IPS-NIHi11 (cell line): ENCODE measurements around the gene ZBTB44.
"Not testable (repeated sequence)": the region's sequence is repeated elsewhere in the genome, so short reads cannot be mapped to it uniquely, and the experiment has no call there.

ENCODE experiments used
- DNase-seq: peaks from one replicate; pipeline ENCODE4 v3.0.0; 2012; ENCODE audit warnings: mixed read lengths, low spot score

Gene ZBTB44

DNA sequence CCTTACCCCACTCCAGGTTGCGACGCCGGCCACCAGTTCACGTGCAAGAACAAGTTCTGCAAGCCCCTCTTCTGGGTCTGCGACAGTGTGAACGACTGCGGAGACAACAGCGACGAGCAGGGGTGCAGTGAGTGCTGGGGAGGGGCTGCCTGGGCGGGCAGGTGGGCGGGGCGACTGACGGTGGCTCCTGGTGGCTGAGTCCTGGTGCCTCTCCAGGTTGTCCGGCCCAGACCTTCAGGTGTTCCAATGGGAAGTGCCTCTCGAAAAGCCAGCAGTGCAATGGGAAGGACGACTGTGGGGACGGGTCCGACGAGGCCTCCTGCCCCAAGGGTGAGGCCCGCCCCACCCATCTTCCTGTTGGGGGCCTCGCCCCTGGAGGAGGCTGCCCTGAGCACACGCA, 116.4 kb downstream of the ZBTB44 start:
- peak; percentile 39 for DNase-seq

DNA sequence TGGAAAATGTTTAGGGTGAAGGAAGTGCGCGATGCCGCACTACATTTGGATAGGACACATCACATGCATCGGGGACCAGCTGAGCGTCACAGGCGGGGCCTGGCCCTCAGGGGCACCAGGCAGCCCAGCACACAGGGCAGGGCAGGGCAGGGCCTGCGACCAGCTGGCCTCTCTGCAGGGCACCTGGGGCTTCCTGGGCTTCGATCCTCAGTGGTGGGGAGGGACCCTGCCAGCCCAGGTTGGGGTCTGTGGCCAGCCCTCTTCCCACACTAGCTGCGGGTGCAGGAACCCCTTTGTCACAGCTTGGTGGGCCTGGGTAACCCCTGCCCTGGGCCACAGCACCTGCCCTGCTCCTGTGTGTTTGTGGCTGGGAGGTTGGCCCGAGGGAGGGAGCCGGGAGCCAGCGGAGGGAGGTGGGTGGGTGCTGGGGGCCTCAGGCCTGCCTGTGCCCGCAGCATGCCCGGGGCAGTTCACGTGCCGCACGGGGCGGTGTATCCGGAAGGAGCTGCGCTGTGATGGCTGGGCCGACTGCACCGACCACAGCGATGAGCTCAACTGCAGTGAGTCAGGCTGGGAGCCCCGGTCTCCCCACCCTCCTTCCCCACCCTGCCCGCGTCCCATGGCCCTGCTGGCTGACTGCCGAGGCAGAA, 117.2 kb downstream of the ZBTB44 start:
- no peak for DNase-seq

DNA sequence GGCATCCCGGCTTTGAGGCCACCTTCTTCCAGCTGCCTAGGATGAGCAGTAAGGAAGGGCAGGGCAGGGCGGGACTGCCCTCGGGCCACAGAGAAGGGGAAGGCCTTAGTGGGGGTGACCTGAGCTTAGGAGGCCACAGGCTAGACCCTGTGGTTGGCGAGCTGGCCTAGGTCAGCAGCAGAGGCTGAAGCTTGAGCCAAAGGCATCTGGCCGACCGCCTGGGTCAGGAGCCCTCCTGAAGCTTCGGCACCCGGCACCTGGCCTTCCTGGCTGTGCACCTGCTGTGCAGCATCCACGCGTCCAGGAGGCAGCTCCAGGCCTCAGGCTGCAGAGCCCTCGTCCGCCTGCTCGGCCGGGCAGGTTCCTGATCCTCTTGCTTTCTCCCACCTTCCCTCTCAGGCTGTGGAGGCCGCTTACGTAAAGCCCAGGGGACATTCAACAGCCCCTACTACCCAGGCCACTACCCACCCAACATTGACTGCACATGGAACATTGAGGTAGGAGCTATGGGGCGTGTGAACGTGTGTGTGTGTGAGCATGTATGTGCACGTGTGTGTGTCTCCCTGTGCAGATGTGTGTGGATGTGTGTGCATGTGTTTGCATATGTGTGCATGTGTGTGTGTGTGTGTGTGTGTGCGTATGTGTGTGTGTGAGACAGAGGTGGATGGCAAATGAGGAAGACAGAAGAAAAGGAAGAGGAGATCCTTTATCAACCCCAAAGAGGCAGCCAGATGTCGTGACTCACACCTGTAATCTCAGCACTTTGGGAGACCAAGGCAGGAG, 120.3 kb downstream of the ZBTB44 start:
- DNase-seq, result no peak

DNA sequence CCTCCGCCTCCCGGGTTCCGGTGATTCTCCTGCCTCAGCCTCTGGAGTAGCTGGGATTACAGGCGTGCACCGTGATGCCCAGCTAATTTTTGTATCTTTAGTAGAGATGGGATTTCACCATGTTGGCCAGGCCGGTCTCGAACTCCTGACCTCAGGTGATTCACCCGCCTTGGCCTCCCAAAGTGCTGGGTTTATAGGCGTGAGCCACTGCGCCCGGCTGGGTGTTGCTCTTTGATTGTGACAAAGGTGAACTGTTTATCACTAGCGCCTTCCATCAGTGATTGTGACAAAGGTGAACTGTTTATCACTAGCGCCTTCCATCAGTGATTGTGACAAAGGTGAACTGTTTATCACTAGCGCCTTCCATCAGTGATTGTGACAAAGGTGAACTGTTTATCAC, 121.2 kb downstream of the ZBTB44 start:
- DNase-seq, result not testable (repeated sequence)

DNA sequence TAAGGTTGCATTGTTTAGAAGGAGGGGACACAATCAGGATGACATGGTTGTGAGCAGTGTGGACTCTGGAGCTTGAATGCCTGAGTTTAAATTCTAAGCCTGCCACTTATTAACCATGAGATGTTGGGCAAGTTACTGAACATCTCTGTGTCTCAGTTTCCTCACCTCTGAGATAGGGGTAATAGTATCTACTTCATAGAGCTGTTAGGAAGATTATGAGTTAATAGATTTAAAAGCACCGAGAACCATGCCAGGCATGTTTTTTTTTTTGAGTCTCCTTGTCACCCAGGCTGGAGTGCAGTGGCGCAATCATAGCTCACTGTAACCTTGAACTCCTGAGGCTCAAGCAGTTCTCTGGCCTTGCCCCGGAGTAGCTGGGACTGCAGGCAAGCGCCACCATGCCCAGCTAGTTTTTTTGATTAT, 121.9 kb downstream of the ZBTB44 start:
- DNase-seq, result no peak

DNA sequence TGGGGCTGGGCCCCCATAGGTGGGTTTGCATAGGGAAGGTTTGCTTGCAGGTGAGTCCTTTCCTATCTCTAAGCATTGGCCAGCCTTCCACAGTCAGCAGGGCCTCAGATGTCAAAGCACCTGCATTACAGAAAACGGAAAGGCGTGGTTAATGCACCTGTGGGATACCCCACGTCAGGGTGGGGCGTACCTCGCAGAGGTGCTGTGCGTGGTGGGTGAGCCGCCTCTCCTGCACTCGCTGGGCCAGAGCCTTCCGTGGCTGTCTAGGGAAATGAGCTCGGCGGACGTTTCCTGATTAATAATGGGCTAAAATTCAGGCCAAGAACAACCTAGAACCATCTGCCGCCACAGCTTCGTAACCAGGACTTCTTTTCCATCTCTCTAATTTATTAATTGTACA, 122.8 kb downstream of the ZBTB44 start:
- DNase-seq, result no peak

DNA sequence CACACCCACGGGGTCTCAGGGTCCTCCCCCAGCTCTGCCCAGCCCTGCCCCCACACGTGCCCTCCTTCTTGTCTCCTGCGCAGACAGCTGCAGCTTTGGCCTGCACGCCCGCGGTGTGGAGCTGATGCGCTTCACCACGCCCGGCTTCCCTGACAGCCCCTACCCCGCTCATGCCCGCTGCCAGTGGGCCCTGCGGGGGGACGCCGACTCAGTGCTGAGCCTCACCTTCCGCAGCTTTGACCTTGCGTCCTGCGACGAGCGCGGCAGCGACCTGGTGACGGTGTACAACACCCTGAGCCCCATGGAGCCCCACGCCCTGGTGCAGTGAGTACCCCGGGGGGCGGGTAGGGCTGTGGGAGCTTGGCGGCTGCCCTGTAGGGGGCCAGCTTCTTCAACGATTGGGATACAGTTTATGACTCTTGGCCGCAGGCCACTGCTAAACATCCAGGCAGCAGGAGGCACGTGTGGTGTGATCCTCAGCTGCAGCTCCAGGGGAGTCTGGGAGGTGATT, 124.3 kb downstream of the ZBTB44 start:
- no peak for DNase-seq

DNA sequence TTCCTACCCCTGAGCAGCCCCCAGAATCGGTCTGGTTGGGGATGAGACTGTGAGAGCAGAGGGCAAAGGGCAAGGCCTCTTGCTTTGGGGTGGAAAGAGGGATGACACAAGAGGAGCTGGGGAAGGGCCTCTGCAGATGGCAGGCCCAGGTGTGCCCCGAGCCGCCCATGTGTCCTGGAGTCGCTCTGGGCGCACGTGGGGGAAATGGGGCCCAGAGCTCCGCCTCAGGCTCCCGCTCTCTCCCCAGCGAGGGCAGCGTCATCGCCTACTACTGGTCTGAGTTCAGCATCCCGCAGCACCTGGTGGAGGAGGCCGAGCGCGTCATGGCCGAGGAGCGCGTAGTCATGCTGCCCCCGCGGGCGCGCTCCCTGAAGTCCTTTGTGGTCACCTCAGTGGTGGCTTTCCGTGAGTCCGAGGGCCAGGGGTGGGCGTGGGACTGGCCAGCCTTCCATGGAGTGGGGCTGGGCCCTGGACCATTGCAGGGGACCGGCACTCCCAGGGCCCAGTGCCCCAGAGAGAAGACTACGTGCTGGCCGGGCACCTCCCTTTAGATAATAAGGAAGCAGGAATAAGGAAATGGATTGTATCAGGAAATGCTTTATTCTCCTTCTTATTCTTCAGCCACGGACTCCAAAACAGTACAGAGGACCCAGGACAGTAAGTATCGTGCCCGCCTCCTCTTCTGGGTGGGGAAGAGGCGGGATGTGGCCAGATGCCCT, 125.1 kb downstream of the ZBTB44 start:
- DNase-seq, result peak; percentile 43

DNA sequence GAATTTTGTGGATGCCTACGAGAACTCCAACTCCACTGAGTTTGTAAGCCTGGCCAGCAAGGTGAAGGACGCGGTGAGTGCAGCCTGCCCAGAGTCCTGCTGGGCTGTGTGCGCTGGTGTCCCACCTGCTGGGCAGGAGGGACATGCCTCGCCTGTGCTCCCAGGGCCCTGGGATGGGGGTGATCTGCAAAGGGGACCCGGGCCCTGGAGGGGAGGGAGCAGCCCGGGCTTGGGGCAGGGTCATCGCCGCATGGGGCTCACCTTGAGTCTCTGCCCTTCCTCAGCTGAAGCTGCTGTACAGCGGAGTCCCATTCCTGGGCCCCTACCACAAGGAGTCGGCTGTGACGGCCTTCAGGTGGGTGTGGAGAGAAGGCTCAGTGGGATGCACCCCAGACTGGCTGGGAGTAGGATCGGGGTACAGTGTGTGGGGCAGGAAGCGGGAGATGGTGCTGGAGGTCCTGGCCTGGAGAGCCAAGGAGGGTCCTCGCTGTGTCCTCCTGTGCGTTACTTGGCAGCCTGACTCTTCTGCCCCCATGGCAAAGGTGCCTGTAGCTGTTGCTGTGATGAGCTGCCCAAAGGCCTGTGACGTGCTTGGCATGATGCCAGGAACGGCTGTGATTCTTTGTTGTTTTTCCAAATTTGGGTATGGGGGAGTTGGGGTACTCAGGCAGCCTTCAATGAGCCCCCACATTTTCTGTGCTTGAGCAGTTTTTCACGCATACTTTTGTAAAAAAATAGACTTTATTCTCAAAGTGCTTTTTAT, 126.0 kb downstream of the ZBTB44 start:
- no peak for DNase-seq

DNA sequence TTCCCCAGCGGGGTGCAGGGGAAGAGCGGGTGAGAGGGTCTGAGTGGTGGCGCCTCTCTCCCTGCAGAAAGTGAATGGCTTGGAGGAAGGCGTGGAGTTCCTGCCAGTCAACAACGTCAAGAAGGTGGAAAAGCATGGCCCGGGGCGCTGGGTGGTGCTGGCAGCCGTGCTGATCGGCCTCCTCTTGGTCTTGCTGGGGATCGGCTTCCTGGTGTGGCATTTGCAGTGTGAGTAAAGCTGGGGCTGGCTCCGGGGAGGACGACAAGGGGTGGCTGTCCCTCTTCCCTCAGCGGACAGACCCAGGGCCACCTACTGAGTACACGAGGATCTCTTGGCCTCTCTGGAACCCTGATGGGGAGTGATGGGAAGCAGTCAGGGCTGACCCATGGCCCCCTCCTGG, 126.7 kb downstream of the ZBTB44 start:
- no peak for DNase-seq

DNA sequence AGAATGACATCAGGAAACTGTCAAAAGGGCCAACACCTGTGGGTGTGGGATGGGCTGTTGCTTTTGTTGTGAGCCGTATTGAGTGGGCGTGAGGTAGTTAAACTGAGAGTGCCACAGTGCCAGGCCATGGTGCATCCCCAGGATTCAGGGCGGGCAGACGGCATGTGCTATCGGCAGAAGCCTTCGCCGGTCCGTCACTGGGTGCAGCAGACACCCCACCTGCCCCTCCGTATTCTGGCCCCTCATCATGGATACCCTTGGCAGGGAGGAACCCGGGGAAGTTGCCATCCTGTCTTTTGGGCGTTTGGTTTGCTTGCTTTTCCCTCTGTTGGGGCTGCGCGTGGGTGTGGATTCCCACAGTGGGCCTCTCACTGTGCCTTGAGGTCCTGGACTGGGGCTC, 127.6 kb downstream of the ZBTB44 start:
- DNase-seq, result no peak

DNA sequence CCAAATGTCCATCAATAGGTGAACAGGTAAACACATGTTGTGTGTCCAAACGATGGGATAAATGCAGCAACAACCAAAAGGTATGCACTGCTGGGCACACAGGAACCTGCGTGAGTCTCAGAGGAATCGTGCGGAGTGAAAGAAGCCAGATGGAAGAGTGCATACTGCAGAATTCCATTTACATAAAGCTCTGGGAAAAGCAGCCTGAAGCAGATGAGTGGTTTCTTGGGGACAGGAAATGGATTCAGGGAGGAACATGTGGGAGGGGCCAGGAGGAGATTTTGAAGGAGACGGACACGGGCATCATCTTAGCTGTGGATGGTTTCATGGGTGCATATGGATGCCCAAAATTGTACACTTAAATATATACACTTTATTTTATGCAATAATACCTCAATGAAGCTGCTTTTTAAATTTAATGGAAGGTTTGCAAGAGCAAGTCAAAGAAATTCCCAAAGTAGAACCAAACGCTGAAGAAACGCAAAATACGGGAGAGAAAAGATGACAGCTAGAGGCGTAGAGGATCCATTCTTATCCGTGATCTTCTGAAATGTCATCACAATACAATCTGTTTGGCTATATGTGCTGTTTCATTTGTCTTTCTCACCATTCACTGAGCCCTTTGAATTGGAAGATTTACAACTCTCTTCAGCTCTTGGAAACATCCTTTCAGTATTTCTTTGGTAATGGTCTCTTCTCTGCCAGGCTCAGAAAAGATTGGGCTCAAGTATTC, 130.7 kb downstream of the ZBTB44 start:
- DNase-seq, result no peak

DNA sequence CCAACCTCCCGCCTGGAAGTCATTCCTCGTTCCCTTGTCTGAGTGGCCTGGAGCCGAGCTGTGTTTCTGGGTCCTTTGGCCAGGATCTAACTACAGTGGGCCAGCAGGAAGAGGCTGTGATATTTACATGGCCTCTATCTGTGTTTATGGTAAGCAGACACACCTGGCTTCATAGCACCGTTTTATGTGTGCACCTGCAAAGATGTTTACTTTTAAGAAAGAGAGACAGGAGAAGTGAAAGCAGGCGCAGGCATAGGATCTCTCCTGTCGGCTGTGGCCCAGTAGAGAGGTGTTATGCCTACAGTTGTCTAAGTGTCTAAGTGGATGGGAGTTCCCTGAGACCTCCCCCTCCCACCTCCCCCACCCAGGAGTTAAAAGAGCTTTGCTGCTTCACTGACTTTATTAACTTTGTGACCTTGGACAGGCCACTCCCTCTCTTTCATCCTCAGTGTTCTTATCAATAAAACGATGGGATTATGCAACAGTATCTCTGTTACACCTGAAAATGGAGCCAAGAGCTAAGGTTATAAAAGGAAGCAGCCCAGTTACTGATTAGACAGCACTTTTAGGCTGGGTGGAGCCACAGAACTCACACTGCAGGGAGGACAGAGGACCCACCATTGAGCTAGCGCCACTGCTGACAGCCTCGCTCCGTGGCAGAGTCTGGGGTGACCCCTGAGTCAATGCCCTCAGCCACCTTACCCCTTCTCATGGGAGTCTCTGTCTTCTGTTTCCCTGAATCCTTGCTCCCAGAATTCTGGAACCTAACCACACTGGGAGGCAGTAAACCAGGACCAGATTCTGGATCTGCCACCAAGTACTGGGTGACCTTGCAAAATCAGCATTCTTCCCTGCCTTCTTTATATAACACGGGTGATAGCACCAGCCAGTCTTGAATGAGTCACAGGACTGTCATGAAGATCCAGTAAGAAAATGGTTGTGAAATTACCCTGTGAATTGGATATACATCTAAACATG, 133.1 kb downstream of the ZBTB44 start:
- DNase-seq, result no peak

DNA sequence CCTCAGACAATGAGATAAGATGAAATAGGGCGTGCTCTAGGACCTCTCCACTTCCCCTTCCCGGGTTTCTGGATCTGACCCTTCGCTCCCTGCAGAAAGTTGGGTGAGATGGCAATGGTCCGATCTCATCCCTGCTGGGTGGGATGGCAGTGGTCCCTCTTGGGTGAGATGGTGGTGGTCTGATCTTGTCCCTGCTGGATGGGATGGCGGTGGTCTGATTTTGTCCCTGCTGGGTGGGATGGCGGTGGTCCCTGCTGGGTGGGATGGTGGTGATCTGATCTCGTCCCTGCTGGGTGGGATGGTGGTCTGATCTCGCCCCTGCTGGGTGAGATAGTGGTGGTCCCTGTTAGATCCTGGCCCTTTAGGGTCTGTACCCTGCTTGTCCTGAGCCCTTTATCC, 133.8 kb downstream of the ZBTB44 start:
- no peak for DNase-seq

DNA sequence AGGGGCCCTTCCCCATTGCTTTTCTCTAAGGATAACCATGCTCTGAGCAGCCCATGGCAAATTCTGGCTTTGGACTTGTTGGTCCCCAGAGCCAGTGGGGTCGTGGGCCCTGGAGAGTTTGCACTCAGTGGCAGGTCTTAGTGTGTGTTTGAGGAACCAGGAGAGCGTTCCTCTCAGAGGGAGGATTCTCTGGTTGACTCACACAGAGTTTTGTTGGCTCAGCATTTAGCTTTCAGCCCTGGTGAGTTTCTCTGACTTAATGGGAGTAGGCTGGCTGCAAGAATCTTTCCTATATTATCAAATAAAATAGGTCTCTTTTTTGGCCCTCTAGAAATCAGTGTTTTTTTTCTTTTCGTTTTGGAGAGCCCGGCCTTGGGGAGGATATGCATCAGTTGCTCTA, 134.2 kb downstream of the ZBTB44 start:
- DNase-seq, result no peak

DNA sequence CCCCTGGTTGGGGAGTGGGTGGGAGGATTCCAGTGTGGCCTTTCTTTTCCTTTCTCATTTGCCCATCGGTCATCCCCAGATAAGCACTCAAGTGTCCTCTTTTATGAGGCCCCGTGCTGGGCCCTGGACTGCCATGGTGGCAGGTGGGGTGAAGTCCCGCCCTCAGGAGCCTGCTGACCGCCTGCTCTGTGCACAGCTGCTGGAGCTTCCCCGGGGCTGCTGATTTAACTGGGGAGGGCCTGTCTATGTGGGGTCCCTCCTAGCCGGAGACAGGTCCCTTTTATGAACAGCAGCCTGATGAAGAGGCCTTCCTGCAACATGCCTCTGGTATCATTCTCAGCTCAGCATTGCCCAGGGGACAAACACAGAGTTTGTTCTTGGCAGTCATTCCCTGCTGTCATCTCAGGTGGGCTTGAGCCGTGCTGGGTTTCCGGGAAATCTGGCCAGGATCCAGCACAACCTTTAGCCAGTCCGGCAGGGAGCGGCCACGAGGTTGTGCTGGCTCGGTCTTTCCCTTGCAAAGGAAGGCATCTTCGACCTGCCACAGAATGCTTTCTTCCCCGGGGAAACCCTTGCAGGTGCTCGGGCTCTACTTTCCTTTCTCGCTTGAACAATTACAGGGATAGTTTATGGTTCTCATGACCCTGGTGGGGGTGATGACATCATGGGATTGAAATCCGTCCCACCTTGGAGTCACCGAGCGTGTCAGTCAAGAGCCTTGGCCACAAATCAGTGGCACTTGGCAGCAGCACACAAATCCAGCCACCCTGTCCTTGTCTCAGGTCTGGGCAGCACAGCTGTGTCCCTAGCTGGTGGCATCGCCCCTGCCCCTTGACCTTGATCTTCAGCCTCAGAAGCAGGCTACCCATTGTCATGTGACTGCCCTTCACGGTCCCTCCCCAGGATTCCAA, 135.1 kb downstream of the ZBTB44 start:
- DNase-seq, result no peak

DNA sequence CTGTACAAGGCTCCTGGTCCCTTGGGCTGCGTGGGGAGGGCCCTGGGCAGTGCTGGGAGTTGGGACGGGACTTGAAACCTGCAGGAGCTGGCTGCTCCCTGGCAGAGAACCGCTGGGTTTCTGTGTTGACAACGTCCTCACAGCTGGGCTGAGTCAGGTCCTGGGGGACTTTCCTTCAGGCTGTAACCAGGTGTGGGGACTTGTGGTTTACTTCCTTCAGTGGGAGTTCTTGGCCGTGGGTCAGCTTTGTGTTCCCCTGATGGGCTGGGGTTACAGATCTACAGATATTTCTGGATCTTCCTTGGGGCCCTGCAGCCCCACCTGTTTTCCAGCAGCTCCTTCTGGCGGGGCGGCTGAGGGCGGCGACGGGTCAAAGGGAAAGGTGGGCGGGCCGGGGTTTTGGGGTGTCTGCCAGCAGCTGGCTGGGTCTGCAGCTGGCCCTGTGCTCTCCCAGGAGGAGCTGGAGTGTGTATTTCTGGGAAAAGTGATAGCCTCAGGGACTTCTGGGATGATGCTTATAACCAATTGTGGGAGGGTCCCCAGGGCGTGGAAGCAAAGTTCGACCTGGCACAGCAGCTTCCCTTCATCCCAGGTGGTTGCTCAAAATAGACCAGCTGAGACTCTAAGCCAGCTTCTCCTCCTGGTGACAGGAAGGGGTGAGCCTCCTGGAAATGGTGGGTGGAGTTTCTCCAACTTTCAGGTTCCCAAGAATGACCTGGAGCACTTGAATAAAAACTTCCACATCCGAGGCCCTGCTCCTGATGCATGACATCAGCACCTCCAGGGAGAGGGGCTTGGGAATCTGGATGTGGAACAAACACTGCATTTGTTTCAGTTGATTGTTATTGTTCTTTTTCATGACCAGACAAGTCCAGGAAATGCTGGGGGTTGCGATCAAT, 136.0 kb downstream of the ZBTB44 start:
- DNase-seq, result no peak

DNA sequence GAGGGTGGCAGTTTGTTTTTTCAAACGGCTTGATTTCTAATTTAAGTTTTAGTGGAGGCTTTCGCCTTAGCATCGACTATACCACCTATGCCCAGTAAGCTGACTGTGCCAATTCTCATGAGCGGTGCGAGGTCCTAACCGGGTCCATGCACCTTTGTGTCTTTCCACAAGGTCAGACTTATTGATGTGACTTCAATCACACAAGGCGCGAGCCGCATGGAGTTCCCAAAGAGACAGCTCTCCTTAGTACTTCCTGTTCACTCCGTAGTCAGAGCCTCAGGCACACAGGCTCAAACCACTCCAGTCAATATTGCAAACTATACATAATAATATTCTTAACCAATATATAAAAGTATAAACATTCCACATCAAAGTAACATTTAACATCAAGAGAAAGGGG, 136.9 kb downstream of the ZBTB44 start:
- DNase-seq, result no peak
